Measurements from ENCODE around the gene POPDC2.

GRCh38 chr3:119619094-119619493 lies 41.3 kb downstream of the POPDC2 start:
- no peak for TF ChIP-seq GATA2 (IDR thresholded peaks at IDR 0.05; ENCODE audit: low read depth, low read length)
- TF ChIP-seq GATA3 (IDR thresholded peaks at IDR 0.05; ENCODE audit: low read depth, low read length) = no peak
